Heart right ventricle (tissue), 16 donors: Measurements from ENCODE around the gene SPAAR. TPM values are rescaled to one million over a fixed set of nuclear protein-coding genes. Genes with fewer than 3 reads are reported as not detected.

ENCODE experiments used
- ATAC-seq, 8 donors: fragments of 200-7000 bp; cut with Tn5 transposase; one replicate each; pipeline ENCODE4 v1.9.1; 2020; ENCODE audit warnings: mild to moderate bottlenecking in 8 of 8, moderate library complexity in 8 of 8, moderate number of reproducible peaks in 1 of 8
- DNase-seq, 2 donors: peaks; one replicate each; pipeline ENCODE4 v3.0.0-alpha.2; 2020
- H3K27ac ChIP-seq, 10 donors: fragments of 200-600 bp; sonication (generic) in 2 of 10; one replicate each; pipeline versions ENCODE4 v1.5.0 to v1.8.0; 2020 to 2022; ENCODE audit warnings: mild to moderate bottlenecking in 3 of 10
- H3K27me3 ChIP-seq, 7 donors: fragments of 200-600 bp; one replicate each; pipeline ENCODE4 v1.8.0; 2021 to 2022; ENCODE audit warnings: mild to moderate bottlenecking in 2 of 7
- H3K36me3 ChIP-seq, 9 donors: fragments of 200-600 bp; sonication (generic) in 1 of 9; one replicate each; pipeline versions ENCODE4 v1.5.0 to v1.8.0; 2020 to 2022; ENCODE audit warnings: mild to moderate bottlenecking in 2 of 9
- H3K4me1 ChIP-seq, 9 donors: fragments of 200-600 bp; sonication (generic) in 1 of 9; one replicate each; pipeline versions ENCODE4 v1.5.0 to v1.8.0; 2020 to 2022; ENCODE audit warnings: mild to moderate bottlenecking in 4 of 9
- H3K4me3 ChIP-seq, 10 donors: fragments of 200-600 bp; sonication (generic) in 2 of 10; one replicate each; pipeline versions ENCODE4 v1.5.0 to v1.8.0; 2020 to 2022; ENCODE audit warnings: mild to moderate bottlenecking in 7 of 10, moderate library complexity in 2 of 10
- H3K9me3 ChIP-seq, 11 donors: fragments of 200-600 bp in 10 of 11; sonication (generic) in 2 of 11; one replicate each; pipeline versions ENCODE4 v1.5.0 to v1.8.0; 2013 to 2022; ENCODE audit warnings: mild to moderate bottlenecking in 2 of 11, control low read depth in 1 of 11, moderate library complexity in 1 of 11
- CTCF ChIP-seq, 9 donors: fragments of 200-600 bp; sonication (generic) in 2 of 9; IDR thresholded peaks; one replicate each; pipeline versions ENCODE4 v1.5.0 to v1.8.0; 2021 to 2022; ENCODE audit warnings: antibody characterized with exemption in 9 of 9, mild to moderate bottlenecking in 5 of 9, moderate library complexity in 1 of 9
- WGBS, 2 donors: extraction: QIAGEN DNeasy Blood & Tissue Kit; methylation state at CpG; one replicate each; pipeline ENCODE4 v1.1.7; 2013; ENCODE audit warnings: inconsistent platforms in 1 of 2; 5-methylcytosine and 5-hydroxymethylcytosine counted together
- intact Hi-C, 10 donors: fragments of 100-400 bp; cut with DNase I; formaldehyde crosslinking; loops; one replicate each; pipeline versions ENCODE4 v1.11.1 to v1.14.2; 2022
- polyA plus RNA-seq, 2 donors: library from polyadenylated mRNA; stranded (reverse); fragments of 200-250 nt; gene quantifications; one replicate each; pipeline ENCODE4 v1.2.3, GENCODE V29; 2013
- total RNA-seq, 10 donors: library from RNA; stranded (reverse); fragmentation: NEBNext Ultra II Directional in 3 of 10; extraction: Animal tissue kit (Norgen Biotek cat#: 25700) in 3 of 10; gene quantifications; one replicate each; pipeline versions ENCODE4 v1.2.1 to v1.2.4, GENCODE V29; 2021 to 2023
- donor health status: Arrhythmogenic right ventricular cardiomyopathy.
- donor health status: ischemic (EF 13 %, LVEDD 7.1; RV severe dilation, severe dysfunction).
- donor health status: healthy with polysubstance abuse.
- donor health status: DM: no; HTN: yes; CAD: no.
- donor health status: DM: no; HTN: no; CAD: no.
- donor health status: ischemic (EF 25% LVEDD 6.9; RV normal size, moderate dysfunction).
- donor health status: ischemic (EF 25% LVEDD 5.7; RV mildly dilated, moderate dysfunction).
- donor health status: healthy.
- donor health status: DM: yes; HTN: yes; CAD: no.
- donor health status: Ischemic cardiomyopathy.
- donor health status: ischemic (EF 35%, LVEDD 5.7; RV mildly dilated, moderate dysfunction).
- donor health status: nonischemic (EF 11% LVEDD 7.7; RV severe dilation, severe dysfunction).
- donor health status: DM: yes; HTN: yes; CAD: no.
- donor health status: PGD.
- donor health status: ischemic (EF 29% LVEDD 5.4; RV normal size, mild dysfunction).
- donor health status: nonischemic (EF 23%, LVEDD 6.1; RV moderate dilation, normal function).

Gene SPAAR
- total and polyA plus RNA-seq, 12 donors: 2.8 to 20.8 (median 5.6) TPM

- 69 to 82% methylated on average over 8 of the region's 8 CpGs for WGBS, 2 donors
- Histone ChIP-seq H3K4me1 (peaks cover 0 to 30% (median 0%) of the 10 kb centered on the region in 9 donors), H3K9me3 (no peaks in the 10 kb centered on the region), H3K27ac (no peak overlapping the region), H3K36me3 (no peaks in the 10 kb centered on the region), H3K27me3 (peaks cover 0 to 60% (median 5%) of the 10 kb centered on the region in 7 donors), H3K4me3 (no peak overlapping the region)
- TF ChIP-seq CTCF (IDR thresholded peaks at IDR 0.05): no peak
- DNase-seq (no peak), ATAC-seq (peak in 1 of 8 donors; percentile 26)
- intact Hi-C loops: no loop called here
Measured at GRCh38 chr9:35863583-35863982, 45.7 kb upstream of the SPAAR start.

GRCh38 chr9:35864695-35865255, 44.5 kb upstream of the SPAAR start:
- intact Hi-C loops: no loop called here
- Histone ChIP-seq H3K27ac (no peak overlapping the region), H3K4me1 (peaks cover 0 to 18% (median 0%) of the 10 kb centered on the region in 9 donors), H3K27me3 (peaks cover 0 to 48% (median 9%) of the 10 kb centered on the region in 7 donors), H3K4me3 (no peak overlapping the region), H3K9me3 (no peaks in the 10 kb centered on the region), H3K36me3 (no peaks in the 10 kb centered on the region)
- no peak for ATAC-seq
- no peak for TF ChIP-seq CTCF (IDR thresholded peaks at IDR 0.05)
- 90 to 93% methylated on average over 8 of the region's 8 CpGs for WGBS, 2 donors
- DNase-seq: no peak

GRCh38 chr9:35867538-35867937, 41.8 kb upstream of the SPAAR start:
- H3K27me3 ChIP-seq: peaks cover 0 to 30% (median 8%) of the 10 kb centered on the region in 7 donors
- no peak overlapping the region for H3K27ac ChIP-seq
- ATAC-seq (no peak), DNase-seq (no peak)
- no peaks in the 10 kb centered on the region for H3K9me3 ChIP-seq
- peaks cover 0 to 14% (median 0%) of the 10 kb centered on the region in 9 donors for H3K4me1 ChIP-seq
- TF ChIP-seq CTCF (IDR thresholded peaks at IDR 0.05): no peak
- intact Hi-C loops: no loop called here
- 93% methylated on average over 4 of the region's 4 CpGs for WGBS, 2 donors
- H3K4me3 ChIP-seq: no peak overlapping the region
- no peaks in the 10 kb centered on the region for H3K36me3 ChIP-seq

GRCh38 chr9:35868933-35869332, 40.4 kb upstream of the SPAAR start:
- intact Hi-C loops: no loop called here
- 71 to 87% methylated on average over 2 of the region's 2 CpGs for whole genome bisulfite sequencing, 2 donors
- Histone ChIP-seq H3K36me3 (no peaks in the 10 kb centered on the region), H3K27me3 (peaks cover 0 to 26% (median 8%) of the 10 kb centered on the region in 7 donors), H3K4me3 (no peak overlapping the region), H3K9me3 (no peaks in the 10 kb centered on the region), H3K27ac (no peak overlapping the region), H3K4me1 (peaks cover 0 to 10% (median 0%) of the 10 kb centered on the region in 9 donors)
- TF ChIP-seq CTCF (IDR thresholded peaks at IDR 0.05): no peak
- no peak for ATAC-seq
- no peak for DNase-seq
